SK-N-MC (cell line): ENCODE measurements around the gene SCAPER.

Source experiments
- EZH2 ChIP-seq: fragments of 200-600 bp; sonication (generic); IDR thresholded peaks from one replicate; pipeline ENCODE4 v1.6.1; 2017; ENCODE audit warnings: antibody characterized with exemption
- FOXP2 ChIP-seq: optimal IDR thresholded peaks from 2 replicates; pipeline ENCODE3; 2011; ENCODE audit warnings: mild to moderate bottlenecking, moderate library complexity; ENCODE audit not compliant: insufficient read depth; ENCODE audit errors: extremely low read length, control extremely low read depth
- POLR2AphosphoS5 ChIP-seq: IDR thresholded peaks from 2 replicates; pipeline ENCODE4 v1.6.1; 2012; ENCODE audit warnings: mild to moderate bottlenecking, low read depth, low read length, borderline replicate concordance

DNA sequence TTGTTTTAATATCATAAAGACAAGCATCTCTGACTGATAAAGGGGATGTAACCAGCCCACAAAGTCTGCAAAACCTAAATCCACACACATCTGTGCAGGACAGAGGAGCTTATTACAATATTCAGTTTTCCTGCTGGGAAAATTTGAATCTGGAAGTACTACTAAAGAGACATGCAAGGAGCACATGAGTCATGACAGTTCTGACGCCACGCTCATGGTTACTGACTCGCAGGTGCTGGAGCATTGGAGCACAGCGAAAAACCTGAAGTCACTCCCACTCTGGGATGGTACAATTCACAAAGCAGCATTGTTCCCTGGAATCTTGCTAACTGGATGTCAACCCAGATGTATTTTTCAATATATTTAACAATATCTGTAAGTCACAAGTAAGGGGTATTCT lies 576.2 kb downstream of the SCAPER start:
- no peak for TF ChIP-seq POLR2AphosphoS5
- no peak for TF ChIP-seq EZH2
- TF ChIP-seq FOXP2, result no peak
